Measurements from ENCODE around the gene SECISBP2L. TPM values are rescaled to one million over a fixed set of nuclear protein-coding genes. Genes with fewer than 3 reads are reported as not detected.
A peak's percentile ranks its signal among the peaks of the same experiment; 100 is the strongest.

The SECISBP2L gene
- total and polyA plus RNA-seq, 12 donors: 6.2 to 49.8 (median 42.4) TPM

GRCh38 chr15:48993380-48993779 is 52.9 kb downstream of the SECISBP2L start:
- DNase-seq: no peak
- H3K4me3 ChIP-seq: no peak overlapping the region
- intact Hi-C loops (cut with DNase I): no loop called here
- no peak for TF ChIP-seq CTCF (IDR thresholded peaks at IDR 0.05)
- ATAC-seq: no peak
- no peaks in the 10 kb centered on the region for H3K4me1 ChIP-seq
- H3K27ac ChIP-seq: no peak overlapping the region
- peaks cover 0 to 98% (median 48%) of the 10 kb centered on the region in 9 donors for H3K36me3 ChIP-seq
- no peaks in the 10 kb centered on the region for H3K27me3 ChIP-seq
- H3K9me3 ChIP-seq: no peaks in the 10 kb centered on the region

GRCh38 chr15:48992545-48992944 is 53.7 kb downstream of the SECISBP2L start:
- intact Hi-C loops (cut with DNase I): no loop called here
- Histone ChIP-seq H3K27ac (no peak overlapping the region), H3K27me3 (no peaks in the 10 kb centered on the region), H3K36me3 (peaks cover 0 to 98% (median 47%) of the 10 kb centered on the region in 9 donors), H3K4me3 (no peak overlapping the region), H3K9me3 (no peaks in the 10 kb centered on the region), H3K4me1 (no peaks in the 10 kb centered on the region)
- no peak for DNase-seq
- WGBS, 2 donors: 75 to 80% methylated on average over 1 of the region's 1 CpG
- no peak for TF ChIP-seq CTCF (IDR thresholded peaks at IDR 0.05)
- peak in 7 of 8 donors; percentile 38 to 85 (median 47) for ATAC-seq

GRCh38 chr15:48992096-48992495 is 54.1 kb downstream of the SECISBP2L start:
- H3K27me3 ChIP-seq: no peaks in the 10 kb centered on the region
- peaks cover 0 to 95% (median 42%) of the 10 kb centered on the region in 9 donors for H3K36me3 ChIP-seq
- 95 to 97% methylated on average over 6 of the region's 6 CpGs for WGBS, 2 donors
- no peak overlapping the region for H3K27ac ChIP-seq
- TF ChIP-seq CTCF (IDR thresholded peaks at IDR 0.05): no peak
- ATAC-seq (no peak), DNase-seq (no peak)
- H3K9me3 ChIP-seq: no peaks in the 10 kb centered on the region
- intact Hi-C loops (cut with DNase I): no loop called here
- no peak overlapping the region for H3K4me3 ChIP-seq
- H3K4me1 ChIP-seq: no peaks in the 10 kb centered on the region

- Histone ChIP-seq H3K4me1 (peaks cover 0 to 13% (median 5%) of the 10 kb centered on the region in 9 donors), H3K27me3 (no peaks in the 10 kb centered on the region), H3K4me3 (no peak overlapping the region), H3K27ac (no peak overlapping the region), H3K9me3 (no peaks in the 10 kb centered on the region), H3K36me3 (peaks cover 0 to 66% (median 26%) of the 10 kb centered on the region in 9 donors)
- TF ChIP-seq CTCF (IDR thresholded peaks at IDR 0.05): no peak
- intact Hi-C loops (cut with DNase I): loop anchor here in 1 of 10 donors (10.0 kb wide), 1 partner anchor 446 kb away; no protein-coding TSS in a partner anchor
- WGBS, 2 donors: 88 to 91% methylated on average over 1 of the region's 1 CpG
- no peak for DNase-seq
- ATAC-seq: no peak
These were observed 57.1 kb downstream of the SECISBP2L start for GRCh38 chr15:48989170-48989569.
